ENCODE data around the gene LINC00305.

Gene LINC00305

DNA sequence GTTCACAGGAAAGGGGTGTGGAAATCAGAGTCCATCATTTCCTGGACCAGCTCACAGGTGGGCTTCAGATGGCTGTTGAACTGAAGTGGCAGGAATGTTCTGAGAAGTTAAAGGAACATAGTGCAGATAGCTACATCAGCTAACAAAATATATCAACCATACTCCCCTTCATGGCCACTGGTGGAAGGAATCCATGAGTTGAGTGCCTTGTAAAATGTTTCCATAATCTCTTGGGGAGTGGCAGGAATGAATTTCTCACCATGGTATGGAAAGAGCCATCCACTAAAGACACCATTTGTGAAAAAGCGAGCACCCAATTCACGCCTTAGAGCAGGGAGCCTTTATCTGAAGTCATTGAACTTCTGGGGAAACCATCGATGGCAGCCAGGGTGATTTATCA lies at the start of gene LINC00305:
Gene LINC00305 (minus strand): TSS at position 101 of the 400 bp plus-strand sequence.
- DNase-seq (ENCODE audit: low spot score), result no peak

DNA sequence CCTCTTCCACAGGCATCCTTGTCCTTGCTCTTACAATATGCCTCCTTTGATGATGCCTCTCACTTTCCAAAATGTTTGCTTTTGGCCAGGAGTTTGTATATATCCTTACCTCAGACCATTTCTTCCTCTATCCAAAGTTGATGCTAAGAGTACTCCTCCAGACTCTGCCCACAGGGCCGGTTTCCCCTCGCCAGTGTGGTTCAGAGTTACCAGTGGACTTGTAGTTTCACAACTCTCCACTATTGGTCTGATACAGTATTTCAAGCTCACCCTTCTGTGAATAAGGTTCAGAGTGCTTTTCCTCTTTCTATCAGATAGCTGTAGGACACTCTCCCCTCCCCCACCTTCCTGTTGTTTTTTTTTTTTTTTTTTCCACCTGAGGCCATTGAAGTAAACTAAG lies 42.2 kb upstream of the LINC00305 start:
- no peak for DNase-seq (ENCODE audit: low spot score)

DNA sequence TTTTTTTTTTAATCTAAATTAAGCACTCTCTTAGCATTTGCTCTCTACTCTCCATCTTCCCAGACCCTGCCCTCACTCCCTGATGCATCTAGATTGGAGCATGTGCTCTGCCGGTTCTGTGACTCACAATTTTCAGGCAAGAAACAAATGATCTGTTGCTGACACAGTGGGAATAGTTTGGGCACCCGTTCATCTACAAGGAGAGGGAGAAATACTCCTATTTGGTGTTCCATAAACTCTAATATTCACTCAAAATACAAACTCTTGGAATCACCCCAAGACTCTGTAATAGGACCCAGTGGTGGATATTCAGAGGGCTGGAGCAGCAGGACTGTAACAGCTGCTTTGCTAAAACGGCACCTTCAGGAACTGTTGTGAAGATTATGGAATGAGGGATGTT lies 37.1 kb upstream of the LINC00305 start:
- DNase-seq (ENCODE audit: low spot score), result no peak

DNA sequence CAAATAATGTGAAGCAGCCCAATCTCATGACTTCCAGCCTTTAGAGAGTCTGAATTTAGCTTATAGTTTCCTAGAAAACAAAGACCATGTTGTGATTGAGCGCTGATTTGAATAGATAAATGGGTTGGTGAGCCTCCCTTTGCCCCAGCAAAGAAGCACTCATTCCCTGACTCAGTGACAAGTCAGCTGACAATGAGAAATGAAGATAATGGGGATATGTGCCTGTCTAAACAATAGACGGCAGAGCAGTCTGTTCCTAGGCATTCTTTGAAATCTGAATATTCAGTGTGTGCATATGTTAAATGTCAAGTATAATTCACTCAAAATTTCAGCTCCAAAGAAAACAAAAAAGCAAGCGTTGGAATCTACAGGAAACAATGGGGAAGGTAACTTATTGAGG lies 34.8 kb upstream of the LINC00305 start:
- no peak for DNase-seq (ENCODE audit: low spot score)

DNA sequence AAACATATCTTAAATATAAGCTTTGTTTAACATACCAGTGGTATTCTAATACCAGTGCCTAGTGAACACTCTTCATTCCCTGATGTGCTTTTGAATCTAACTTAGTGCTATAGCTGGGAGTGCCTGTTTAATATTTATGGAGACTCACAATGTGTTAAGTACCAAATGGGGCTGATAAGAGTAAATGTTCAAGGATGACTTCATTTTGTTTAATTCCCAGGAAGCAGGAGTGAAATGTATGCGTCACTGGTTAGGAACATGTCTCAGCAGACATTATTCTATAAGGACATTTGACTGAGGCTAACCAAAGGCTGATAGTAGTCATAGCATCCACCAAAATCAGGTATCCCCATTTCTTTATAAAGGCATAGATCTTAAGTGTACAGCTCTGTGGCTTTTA lies 31.7 kb upstream of the LINC00305 start:
- no peak for DNase-seq (ENCODE audit: low spot score)

DNA sequence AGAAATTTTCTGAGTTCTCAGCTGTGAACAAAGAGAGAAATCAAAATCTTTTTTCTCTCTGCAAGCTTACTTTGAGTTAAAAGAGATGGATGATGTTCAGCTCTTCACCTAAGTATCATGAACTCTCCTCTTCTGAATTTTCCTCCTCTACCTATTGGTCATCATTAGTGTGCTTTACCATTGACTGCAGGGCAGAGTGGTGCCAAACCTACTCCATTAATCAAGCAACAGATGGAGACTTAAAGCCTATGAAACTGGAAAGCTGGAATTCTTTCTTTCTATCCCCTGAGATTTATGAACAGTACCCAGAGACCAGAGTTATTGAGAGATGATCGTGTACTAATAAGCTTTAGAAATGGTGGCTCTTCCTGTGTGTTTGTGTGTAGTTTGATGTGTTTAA lies 31.3 kb upstream of the LINC00305 start:
- DNase-seq (ENCODE audit: low spot score), result no peak

DNA sequence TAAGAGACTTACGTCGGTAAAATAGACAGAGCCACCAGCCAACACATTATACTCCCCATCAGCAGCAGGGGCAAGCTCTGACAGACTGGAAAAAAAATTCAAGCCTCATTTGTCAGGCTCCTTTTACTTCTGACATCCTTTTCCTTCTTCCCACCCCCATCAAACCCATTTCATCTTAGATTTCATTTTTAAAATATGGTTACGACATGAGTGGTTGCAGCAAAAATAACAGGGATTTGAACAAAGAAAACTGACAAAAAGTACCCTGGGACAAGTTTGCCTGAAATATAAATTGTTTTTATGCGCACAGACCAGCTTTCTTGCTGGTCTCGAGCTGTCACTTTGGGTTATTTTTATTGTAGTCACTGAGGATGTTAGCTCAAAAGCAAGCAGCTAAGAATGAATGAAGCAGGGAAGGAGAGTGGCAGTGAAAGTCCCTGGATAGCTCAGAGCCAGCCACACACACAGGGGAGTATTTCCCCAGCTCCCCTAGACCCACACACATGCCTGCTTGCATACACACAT lies 30.7 kb upstream of the LINC00305 start:
- DNase-seq (ENCODE audit: low spot score), result no peak

DNA sequence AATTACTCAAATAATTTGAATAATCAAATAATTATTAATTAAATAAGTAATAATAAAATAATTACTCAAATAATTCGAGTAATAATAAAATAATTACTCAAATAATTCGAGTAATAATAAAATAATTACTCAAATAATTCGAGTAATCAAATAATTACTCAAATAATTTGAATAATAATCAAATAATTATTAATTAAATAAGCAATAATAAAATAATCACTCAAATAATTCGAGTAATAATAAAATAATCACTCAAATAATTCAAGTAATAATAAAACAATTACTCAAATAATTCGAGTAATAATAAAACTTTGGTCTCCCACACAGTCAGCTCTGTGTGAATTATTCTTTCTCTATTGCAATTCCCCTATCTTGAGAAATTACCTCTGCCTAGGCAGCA lies 30.0 kb upstream of the LINC00305 start:
- DNase-seq (ENCODE audit: low spot score), result no peak

DNA sequence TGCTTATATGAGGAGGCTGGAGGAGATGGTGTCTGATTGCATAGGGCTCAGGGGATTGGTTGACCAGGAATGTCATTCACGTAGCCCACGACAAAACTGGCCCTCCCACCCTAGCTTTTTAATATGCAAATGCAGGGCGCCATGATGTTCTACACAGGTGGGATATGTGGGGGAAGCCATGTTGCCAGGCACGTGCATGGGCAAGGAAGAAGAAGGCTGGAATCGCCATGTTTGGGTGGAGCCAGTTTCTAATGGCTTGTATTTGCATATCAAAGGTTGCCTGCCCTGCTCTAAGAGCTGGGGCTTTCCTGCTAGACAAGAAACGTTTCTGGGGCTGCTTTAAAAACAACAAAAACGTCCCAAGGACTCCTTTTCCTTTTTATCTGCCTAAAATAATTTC lies 26.5 kb upstream of the LINC00305 start:
- no peak for DNase-seq (ENCODE audit: low spot score)

DNA sequence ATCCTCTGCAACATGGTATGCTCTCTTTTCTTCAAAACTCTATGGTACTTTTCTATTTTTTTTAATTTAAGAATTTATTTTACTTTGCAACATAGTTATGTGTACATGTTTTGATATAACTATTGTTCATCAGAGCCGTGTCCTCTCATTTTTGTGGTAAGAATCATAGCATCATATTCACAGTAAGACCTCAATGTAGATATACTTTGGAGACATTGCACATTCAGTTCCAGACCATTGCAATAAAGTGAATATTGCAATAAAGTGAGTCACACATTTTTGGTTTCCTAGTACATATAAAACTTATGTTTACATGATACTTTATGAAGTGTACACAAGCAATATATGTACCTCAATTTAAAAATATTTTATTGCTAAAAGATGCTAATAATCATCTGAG lies 22.7 kb upstream of the LINC00305 start:
- no peak for DNase-seq (ENCODE audit: low spot score)

DNA sequence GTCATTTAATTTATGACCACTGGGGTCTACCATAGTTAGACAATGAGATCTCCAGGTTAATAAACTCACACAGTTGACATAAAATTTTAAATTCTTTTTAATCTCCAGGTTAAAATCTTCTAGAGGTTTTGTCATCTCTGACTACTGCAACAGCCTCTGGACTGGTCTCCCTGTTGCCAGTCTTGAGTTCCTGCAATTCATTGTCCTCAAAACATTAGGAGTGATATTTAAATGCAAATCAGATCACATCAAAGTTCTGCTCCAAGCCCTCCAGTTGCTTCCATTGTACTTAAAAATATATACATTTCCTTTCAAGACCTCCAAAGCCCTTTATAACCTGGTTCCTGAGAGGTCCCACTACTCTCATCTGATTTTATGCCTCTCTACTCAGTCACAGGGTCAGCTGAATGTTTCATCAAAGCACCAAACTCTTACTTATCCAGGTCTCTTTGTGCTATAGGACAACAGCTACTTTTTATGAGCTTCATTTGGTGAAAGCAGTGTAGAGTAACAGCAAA lies 18.6 kb upstream of the LINC00305 start:
- no peak for DNase-seq (ENCODE audit: low spot score)

DNA sequence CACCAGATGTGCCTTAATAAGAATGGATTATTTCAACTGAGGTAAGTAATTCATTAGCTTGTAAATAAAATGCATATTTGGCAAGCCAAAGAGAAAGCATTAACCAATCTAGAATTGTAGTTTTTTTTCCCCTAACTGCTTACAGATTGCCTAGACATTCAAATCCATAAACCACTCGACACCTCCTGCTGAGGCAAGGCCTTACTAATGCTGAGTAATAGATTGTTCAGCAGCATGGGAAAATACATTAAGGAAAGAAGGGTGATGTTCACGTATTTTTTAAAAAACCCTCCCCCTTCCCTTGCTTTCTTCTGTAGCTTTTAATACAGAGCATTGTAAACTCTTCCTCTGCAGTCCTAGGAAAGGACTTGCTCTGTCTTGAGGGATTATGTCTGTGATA lies 17.0 kb upstream of the LINC00305 start:
- no peak for DNase-seq (ENCODE audit: low spot score)

DNA sequence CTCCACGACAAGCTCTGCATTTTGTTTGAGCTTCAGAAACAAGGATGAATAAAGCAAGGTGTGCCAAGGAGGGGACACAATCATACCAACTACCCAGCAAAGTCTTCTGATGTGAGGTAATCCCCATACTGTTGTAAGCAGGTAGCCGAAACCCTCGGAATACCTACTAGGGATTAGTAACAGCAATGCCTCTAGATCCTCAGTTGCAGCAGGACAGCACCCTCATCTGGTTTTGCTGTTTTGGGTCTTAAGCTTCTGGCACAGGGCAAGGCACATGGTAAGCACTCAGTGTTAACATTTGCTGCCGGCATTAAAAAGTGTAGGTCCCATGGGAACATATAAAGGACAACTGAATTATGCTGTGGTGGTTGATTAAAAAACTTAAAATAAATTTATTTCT lies 16.0 kb upstream of the LINC00305 start:
- no peak for DNase-seq (ENCODE audit: low spot score)

DNA sequence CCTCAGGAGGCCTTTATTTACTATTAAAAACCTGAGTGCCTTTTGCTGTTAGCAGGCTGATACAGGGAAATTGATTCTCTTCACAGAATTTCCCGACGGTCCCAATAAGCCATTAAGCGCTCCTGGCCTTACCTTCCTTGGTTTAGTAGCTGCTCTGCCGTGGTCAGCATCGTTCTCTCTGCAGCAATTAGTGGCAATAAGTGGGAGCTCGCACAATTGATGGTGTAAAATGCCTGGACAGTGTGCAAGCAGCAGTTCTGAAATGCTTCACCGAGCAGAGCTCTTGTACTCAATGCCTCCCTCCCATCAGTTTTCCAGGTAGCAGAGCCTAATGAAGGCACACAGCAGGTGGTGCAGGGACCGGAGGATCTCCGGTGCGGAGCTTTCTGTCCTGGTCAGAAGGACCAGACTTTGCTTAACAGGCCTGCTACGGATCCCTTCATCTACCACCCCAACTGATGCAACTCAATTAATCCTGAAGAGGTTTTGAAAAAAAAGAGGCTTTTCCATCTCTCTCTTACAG lies 1.1 kb upstream of the LINC00305 start:
- DNase-seq (ENCODE audit: low spot score), result no peak

DNA sequence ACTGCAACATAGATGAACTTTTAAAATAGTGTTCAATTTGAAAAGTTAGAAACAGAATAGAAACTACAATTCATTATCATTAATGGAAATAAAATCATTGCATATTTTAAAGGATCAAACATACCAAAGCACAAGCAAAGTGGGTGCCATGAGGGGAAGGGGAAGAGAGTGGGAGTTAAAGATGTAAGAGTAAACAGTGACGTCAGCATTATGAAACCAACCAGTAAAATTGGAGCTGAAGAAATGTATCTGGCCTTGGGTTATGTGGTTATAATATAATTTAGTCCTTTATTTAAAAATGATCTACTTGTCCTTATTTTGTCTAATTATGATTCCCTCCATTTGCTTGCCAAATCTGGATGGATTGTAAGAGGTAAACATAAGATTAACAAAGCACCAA lies 6.0 kb downstream of the LINC00305 start:
- DNase-seq (ENCODE audit: low spot score), result no peak

DNA sequence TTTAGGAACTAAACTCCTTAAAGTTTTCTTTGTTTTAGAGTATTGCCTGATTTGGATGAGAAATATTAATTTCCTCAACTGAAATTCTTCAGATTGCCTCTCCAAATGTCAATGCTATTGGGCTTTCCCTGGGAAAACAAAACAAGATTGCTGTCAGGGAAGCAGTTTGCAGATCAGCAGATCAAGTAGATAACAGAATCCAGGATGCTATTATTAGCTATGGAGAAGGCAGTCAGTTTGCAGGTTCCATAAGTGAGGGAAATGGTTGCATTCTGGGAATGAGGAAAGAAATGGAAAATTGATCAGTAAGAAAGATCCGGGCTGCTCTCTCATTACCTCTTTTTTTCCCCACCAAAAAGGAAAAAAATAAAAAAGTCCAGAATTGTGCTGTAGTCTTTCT lies 11.0 kb downstream of the LINC00305 start:
- no peak for DNase-seq (ENCODE audit: low spot score)

DNA sequence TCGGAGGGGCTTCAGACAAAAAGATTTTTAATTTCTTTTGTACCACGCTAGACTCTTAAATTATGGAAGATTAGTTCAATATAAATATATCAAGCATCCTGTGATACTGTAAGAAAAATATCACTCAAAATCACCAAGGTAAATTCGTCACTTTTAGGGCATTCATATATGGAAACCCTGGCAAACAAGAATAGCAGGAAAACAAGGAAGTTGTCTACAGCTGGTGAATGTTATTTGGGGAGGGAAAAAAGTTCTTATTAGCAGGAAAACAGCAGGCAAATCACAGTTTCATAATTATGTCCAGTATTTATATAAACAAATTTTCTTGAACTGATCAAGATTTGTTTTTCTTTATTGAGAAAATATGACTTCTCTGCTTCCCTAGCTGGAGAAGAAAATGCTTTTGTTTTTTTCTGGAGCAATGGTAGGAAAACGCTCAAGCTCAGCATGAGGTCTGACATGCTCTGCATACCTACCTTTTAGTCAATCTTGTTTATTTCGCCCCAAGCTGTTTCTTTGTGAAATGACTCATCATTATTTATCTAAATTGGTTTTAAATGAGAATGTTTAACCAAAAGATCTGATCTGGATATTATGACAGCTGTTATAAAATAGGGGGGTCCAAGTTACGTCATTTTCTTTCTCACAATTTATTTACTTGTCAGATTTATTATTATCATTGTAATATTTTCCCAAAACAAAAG lies 14.7 kb downstream of the LINC00305 start:
- no peak for DNase-seq (ENCODE audit: low spot score)

DNA sequence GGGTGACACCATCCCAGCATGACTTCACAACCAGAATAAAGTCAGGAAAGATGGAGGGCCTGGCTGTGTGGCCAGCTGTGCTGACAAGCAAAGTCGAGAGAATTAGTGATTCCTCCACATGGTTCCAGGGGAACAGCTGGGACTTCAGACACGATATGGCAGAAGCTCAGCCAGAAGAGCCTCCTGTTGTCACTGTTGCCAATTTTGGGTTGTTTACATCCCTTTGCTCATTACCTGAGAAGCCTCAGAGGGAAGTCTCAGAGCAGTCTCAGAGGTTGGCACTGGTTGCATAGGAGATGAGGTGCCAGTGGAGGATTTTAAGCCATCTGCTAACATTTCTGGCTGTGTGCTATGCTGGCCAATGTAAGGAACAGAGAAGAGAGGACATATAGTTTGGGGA lies 16.0 kb downstream of the LINC00305 start:
- no peak for DNase-seq (ENCODE audit: low spot score)

DNA sequence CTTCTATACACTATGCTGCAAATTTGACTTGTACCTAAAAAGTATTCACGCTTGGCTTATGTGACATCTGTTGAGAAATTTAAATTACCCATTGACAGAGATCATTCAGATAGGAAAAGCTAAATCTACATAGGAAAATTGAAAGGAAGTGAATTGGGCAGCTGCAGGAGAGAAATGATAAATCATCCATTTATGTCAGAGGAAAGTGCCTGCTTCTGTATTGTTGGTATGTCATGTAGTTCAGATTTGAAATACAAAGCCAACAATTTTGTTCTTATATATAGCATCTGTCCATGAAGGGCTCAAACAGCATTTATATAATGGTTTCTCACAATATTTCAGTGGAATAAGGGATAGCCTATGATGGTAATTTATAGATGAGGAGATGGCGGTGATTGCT lies 17.6 kb downstream of the LINC00305 start:
- DNase-seq (ENCODE audit: low spot score), result no peak

DNA sequence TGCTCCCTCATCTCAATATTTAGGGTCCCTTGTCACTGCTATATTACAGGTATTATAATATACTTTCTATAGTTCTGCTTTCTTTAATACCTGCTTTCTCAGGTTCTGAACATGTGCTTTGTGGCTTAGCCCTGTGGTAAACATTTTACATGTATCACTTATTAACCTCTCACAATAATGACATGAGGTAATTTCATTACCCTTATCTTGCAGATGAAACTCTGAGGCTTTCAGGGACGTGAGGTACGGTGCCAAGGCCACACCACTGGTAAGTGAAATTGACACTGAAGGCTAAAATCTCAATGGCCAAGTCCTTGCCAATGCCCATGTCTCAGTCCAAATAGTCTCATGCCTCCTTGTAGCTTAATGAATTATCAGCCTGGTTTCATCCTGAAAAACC lies 21.7 kb downstream of the LINC00305 start:
- DNase-seq (ENCODE audit: low spot score), result no peak

DNA sequence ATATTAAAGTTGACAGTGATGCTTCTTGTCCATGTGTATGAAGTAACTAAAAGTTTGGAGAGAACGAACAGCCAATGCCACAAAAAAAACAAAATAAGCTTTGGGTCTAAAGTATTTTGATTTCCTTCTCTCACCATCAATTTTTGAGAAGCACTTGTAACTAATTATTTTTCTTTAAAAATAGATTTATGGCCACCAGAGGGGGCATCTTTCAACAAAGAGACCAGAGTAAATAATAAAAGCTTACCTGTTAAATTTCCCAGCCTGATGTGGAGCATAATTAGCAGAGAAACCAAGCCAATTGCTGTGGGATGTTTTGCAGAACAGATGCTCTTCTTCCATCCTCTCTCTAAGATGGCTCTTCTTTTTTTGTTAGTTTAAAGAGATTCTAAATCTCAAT lies 29.0 kb downstream of the LINC00305 start:
- DNase-seq (ENCODE audit: low spot score), result no peak

DNA sequence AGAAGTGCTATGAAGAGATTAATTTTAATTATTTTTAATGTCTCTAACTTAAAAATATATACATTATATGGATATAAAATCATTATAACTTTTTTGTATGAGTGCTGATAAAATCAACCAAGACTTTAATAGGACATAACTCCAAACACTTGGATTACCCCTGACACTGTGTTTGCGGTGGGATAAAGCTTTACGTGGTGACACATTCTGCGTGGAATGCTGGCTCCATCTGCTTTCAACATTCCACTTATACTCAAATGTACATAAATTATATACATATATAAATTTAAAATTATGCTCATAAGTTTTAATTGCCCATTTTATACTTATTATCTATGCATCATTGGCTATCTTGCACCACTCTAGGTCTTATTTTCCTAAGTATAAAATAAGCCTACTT lies 30.5 kb downstream of the LINC00305 start:
- DNase-seq (ENCODE audit: low spot score), result no peak

DNA sequence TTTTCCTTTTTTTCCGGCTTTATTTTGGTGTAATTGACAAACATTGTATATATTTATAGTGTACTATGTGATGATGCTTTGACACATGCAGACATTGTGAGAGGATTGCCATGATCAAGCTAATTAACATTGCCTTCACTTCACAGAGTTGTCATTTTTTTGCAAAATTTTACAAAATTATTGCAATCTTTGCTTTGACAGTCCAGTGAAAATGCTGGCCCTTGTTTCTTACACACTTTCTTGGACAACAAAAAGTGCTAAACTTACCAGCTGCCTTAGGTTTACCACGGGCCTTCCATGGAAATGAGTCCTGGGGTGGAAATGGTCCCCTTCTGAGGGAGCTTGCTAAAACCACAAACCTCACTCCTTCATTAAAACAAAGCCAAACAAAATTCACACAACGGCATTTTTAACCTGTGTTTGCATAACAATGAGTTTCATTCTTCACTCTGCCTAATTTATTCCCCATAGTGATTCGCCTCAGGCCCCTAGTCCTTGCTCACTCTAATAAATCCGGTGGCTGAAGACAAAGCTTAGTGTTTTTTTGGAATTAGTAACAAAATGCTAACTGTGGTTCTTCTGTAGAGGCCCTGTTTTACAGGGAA lies 32.2 kb downstream of the LINC00305 start:
- no peak for DNase-seq (ENCODE audit: low spot score)

DNA sequence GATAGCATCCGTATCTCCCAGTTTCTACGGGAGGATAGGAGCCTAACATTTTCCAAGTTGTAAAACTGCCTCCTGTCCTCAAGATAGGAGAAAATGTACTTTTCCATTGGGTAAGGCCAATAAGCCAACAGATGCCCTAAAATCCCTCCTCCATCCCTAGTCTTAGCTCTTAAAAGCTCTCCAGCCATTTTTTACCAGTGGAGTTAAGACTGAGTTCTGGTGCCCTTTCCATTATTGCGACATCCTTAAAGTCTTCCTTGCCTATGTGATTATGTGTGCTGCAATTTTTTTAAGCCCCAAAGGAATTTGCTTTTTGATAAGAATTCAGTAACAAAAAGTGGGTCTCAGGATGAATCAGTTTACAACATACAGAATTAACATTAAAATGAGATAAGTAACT lies 33.0 kb downstream of the LINC00305 start:
- DNase-seq (ENCODE audit: low spot score), result no peak
